HFF-Myc (cell line): Measurements from ENCODE around the gene PDCD4.

Experiments
- DNase-seq: peaks from one replicate; pipeline ENCODE4 v3.0.0-alpha.2; 2011; ENCODE audit warnings: low read depth; ENCODE audit errors: extremely low read depth
- H3K4me3 ChIP-seq: replicated peaks from 2 replicates; pipeline ENCODE4 v1.5.1; 2011; ENCODE audit warnings: low read depth, mild to moderate bottlenecking, control low read depth, low read length
- TF ChIP-seq, protein P1 (sequence below): IDR thresholded peaks from 2 replicates; pipeline ENCODE4 v1.5.1; 2012; ENCODE audit warnings: mild to moderate bottlenecking, low read depth, low read length, control low read depth; ENCODE audit errors: missing control alignments

PDCD4 gene

DNA sequence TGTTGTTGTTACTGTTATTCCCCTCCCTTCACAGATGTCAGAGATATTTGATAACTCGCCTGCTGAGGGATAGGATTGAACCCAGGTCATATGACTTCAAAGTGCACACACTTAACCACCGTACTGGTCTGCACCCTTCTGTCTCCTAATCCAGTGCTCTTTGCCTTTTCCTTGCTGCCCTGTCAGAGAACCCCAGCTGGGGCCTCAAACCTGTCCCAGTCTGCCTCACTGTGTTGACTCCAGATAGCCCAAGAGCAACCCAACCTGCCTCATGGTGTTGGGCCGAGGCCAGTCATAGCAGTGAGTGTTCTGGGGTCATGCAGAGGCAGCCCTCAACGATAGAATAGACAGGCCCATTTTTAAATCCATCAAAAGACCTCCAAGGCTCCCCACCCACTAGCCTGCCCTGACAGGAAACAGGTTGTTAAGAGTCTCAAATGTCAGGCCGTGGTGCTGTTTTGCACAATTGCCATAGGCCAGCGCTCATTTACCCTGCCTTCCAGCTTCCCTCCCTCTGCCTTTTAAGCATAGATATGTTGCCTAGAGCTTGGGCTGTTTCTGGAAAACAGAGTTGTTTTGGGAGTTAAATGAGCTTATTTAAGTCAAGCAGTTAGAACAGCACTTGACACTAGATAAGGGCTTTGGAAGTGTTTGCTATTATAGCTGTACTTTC, 37.0 kb upstream of the PDCD4 start:
- TF ChIP-seq, protein P1, sequence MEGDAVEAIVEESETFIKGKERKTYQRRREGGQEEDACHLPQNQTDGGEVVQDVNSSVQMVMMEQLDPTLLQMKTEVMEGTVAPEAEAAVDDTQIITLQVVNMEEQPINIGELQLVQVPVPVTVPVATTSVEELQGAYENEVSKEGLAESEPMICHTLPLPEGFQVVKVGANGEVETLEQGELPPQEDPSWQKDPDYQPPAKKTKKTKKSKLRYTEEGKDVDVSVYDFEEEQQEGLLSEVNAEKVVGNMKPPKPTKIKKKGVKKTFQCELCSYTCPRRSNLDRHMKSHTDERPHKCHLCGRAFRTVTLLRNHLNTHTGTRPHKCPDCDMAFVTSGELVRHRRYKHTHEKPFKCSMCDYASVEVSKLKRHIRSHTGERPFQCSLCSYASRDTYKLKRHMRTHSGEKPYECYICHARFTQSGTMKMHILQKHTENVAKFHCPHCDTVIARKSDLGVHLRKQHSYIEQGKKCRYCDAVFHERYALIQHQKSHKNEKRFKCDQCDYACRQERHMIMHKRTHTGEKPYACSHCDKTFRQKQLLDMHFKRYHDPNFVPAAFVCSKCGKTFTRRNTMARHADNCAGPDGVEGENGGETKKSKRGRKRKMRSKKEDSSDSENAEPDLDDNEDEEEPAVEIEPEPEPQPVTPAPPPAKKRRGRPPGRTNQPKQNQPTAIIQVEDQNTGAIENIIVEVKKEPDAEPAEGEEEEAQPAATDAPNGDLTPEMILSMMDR, result no peak
- H3K4me3 ChIP-seq, result no peak overlapping the region
- no peak for DNase-seq

DNA sequence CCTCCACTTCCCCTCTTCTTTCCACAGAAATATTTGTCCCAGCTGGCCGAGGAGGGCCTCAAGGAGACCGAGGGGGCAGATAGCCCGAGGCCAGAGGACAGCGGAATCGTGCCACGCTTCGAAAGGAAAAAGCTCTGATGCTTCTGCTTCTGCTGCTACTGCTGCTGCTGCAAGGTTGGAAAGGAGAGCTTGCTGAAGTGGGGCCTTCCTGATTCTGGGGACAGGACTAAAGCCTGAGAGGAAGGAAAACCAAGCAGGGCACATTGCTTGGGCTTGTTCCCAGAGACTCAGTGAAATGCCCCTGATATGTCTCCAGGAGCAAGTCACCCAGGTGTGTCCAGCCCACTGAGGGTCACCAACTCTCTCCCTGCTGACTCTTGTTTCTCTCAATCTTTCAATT, 35.9 kb upstream of the PDCD4 start:
- DNase-seq, result no peak
- TF ChIP-seq, protein P1, result no peak
- no peak overlapping the region for H3K4me3 ChIP-seq

DNA sequence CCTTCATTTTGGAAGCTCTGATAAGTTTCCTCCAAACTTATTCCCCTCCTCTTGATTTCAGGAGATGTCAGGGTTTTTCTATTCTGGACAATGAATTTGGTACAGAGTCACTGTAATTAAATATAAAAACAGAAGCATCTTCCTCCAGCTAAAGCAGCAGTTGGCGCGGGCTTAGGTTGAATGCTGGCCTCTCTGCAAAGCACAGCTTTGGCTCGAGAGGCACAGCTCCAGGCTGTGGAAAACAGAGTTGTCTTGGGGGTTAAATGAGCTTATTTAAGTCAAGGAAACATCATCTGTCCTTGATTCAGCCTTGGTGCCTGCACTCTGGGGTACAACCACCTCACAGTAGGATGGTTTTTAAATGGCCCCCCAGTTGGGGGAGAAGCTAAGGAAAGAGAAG, 35.0 kb upstream of the PDCD4 start:
- TF ChIP-seq, protein P1, result no peak
- no peak for DNase-seq

DNA sequence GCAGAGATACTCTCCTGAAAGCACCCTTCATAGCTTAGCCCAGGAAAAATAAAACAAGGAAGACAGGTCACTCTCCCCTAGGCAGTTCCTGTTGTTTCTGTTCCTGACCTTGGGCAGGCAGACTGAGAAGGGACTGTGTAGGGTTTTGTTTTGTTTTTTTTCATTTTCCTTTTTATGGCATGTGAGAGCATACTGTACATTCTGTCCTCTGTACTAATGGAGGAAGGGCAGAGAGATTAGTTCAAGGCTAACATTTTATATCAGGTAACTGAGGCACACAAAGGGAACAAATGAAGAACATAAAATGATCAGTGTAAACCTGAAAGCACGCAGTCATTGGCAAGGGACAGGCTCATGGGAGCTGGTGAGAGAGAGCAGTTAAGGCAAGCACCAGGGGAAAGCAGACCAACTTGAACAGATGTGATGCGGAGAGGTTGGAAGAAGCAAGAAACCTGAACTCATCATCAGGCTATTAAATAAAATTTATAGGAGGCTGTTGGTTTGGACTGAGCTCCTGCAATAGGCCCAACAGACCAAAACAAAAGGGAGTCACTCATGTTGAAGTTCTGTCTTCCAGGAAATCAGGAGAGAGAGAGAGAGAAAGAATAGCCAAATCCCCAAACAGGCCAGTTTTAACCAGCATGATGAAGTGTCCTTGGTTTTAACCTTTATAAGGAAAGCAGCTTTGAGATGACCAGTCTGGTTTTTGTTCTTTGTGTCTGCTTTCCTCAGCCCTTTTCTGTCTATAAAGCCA, 34.1 kb upstream of the PDCD4 start:
- no peak overlapping the region for H3K4me3 ChIP-seq
- TF ChIP-seq, protein P1, result no peak
- DNase-seq, result no peak

More for the DNA sequence above, 35.0 kb upstream of the PDCD4 start:
- H3K4me3 ChIP-seq, result no peak overlapping the region

DNA sequence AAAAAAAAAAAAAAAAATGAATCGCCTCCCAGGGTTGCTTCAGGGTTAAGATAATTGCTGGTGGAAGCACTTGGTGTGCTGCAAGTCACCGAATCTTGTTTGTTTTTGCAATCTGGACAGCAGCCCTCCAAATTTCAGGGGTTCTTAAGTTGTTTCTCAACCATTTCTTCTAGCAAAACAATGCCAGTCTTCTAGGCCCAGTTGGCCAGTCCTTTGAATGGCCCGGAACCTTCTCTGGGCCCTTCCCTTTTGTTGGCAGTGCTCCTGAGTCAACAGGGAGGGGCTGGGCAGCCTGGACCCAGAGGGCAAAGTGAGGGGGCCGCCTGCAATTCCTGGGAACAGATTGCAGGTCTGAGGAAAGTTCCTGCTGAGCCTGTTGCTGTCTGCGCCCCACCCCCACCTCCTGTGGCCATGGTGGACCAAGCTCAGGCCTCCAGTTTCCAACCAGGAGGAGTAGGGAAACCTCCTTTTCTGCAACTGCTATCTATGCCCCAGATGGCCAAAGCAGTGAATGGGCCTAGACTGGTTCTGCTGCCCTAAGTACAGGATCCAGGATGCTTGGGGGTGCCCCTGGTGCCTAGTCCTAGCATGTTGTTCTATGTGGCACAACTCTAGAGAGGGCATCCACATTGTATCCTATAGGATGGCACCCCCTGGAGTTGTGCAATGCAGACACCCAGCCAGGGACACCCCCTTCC, 31.4 kb upstream of the PDCD4 start:
- H3K4me3 ChIP-seq, result no peak overlapping the region
- TF ChIP-seq, protein P1, result no peak
- no peak for DNase-seq

DNA sequence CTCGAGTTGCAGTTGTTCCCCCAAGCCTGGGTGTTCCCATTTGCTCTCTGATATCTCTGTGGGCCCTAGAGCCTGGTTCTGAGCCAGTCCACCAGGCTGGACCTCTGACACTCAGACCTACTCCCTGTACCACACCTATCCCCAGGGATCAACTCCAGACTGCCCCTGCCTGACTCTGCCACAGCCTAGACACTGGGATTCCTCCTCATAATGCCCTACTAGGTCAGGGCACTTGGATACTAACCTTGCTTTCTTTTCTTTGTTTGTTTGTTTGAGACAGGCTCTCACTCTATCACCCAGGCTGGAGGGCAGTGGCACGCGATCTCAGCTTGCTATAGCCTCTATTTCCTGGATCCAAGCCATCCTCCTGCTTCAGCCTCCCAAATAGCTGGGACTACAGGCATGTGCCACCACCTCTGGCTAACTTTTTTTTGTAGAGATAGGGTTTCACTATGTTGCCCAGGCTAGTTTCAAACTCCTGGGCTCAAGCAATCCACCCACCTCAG, 30.8 kb upstream of the PDCD4 start:
- H3K4me3 ChIP-seq, result no peak overlapping the region
- no peak for DNase-seq
- TF ChIP-seq, protein P1, result no peak
